GM12873 (cell line): ENCODE measurements around the gene PAQR5.

Experiments used
- CTCF ChIP-seq: IDR thresholded peaks from 2 replicates; pipeline ENCODE4 v1.5.1; 2012; ENCODE audit warnings: low read depth, mild to moderate bottlenecking, moderate library complexity, low read length, control low read depth; ENCODE audit not compliant: insufficient read depth; ENCODE audit errors: missing control alignments

The PAQR5 gene

GRCh38 chr15:69413822-69414700 lies 115.3 kb downstream of the PAQR5 start, which contains the start of gene KIF23:
TSS of gene KIF23 (plus strand) at chr15:69414349. CDS start at chr15:69414466, 117 bp downstream.
- TF ChIP-seq CTCF = no peak

- no peak for TF ChIP-seq CTCF
These were observed 116.0 kb downstream of the PAQR5 start for GRCh38 chr15:69414701-69415167.

GRCh38 chr15:69415381-69415780 lies 116.7 kb downstream of the PAQR5 start:
- no peak for TF ChIP-seq CTCF

- no peak for TF ChIP-seq CTCF
These were observed 118.9 kb downstream of the PAQR5 start for GRCh38 chr15:69417581-69417980.

GRCh38 chr15:69421498-69421897 lies 122.8 kb downstream of the PAQR5 start:
- no peak for TF ChIP-seq CTCF

GRCh38 chr15:69422336-69422895 lies 123.7 kb downstream of the PAQR5 start:
- no peak for TF ChIP-seq CTCF

GRCh38 chr15:69424001-69424400 lies 125.3 kb downstream of the PAQR5 start:
- no peak for TF ChIP-seq CTCF
